Measurements from ENCODE around the gene MYH13. TPM values are rescaled to one million over a fixed set of nuclear protein-coding genes. Genes with fewer than 3 reads are reported as not detected.
A peak's percentile ranks its signal among the peaks of the same experiment; 100 is the strongest.

The MYH13 gene
- total RNA-seq, 1 donor from 2014 or later: not detected

DNA sequence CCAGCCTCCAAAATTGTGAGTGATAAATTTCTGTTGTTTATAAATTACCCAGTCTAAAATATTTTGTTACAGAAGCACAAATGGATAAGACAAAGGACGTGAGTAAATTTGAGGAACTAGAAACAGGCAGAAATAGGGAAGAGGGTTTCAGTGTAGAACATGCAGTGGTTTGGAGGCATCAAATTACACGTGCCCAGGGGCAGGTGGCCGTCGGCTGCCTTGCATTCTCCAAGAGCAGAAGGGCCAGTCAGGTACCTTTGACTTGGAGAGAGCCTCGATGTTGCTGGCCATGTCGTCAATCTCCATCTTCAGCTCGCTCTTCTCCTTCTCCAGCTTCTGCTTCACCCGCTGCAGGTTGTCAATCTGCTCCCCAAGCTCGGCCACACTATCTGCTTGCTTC lies 54.3 kb downstream of the MYH13 start:
- TF ChIP-seq, protein P1, sequence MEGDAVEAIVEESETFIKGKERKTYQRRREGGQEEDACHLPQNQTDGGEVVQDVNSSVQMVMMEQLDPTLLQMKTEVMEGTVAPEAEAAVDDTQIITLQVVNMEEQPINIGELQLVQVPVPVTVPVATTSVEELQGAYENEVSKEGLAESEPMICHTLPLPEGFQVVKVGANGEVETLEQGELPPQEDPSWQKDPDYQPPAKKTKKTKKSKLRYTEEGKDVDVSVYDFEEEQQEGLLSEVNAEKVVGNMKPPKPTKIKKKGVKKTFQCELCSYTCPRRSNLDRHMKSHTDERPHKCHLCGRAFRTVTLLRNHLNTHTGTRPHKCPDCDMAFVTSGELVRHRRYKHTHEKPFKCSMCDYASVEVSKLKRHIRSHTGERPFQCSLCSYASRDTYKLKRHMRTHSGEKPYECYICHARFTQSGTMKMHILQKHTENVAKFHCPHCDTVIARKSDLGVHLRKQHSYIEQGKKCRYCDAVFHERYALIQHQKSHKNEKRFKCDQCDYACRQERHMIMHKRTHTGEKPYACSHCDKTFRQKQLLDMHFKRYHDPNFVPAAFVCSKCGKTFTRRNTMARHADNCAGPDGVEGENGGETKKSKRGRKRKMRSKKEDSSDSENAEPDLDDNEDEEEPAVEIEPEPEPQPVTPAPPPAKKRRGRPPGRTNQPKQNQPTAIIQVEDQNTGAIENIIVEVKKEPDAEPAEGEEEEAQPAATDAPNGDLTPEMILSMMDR (conservative IDR thresholded peaks at IDR 0.05; ENCODE audit: low read depth, low read length): no peak
- H3K4me3 ChIP-seq (ENCODE audit: low read depth, low read length): no peak overlapping the region
- DNase-seq (ENCODE audit: low read depth): no peak

DNA sequence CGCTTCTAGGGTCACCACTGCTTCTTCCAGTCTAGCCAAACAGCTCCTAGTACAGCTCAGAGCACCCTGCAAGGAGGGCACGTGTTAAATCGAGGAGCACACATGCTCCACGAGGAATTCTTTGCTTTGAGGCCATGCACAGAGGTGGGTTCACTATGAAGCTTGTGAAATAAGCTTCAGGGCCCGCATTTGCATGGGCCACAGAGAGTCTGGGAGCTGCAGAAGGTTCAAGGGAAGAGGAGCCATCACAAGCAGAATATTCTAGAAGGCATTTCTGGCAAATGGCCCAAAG lies 55.3 kb downstream of the MYH13 start:
- no peak overlapping the region for H3K4me3 ChIP-seq (ENCODE audit: low read depth, low read length)
- TF ChIP-seq, protein P1 (conservative IDR thresholded peaks at IDR 0.05; ENCODE audit: low read depth, low read length): no peak
- no peak for DNase-seq (ENCODE audit: low read depth)

DNA sequence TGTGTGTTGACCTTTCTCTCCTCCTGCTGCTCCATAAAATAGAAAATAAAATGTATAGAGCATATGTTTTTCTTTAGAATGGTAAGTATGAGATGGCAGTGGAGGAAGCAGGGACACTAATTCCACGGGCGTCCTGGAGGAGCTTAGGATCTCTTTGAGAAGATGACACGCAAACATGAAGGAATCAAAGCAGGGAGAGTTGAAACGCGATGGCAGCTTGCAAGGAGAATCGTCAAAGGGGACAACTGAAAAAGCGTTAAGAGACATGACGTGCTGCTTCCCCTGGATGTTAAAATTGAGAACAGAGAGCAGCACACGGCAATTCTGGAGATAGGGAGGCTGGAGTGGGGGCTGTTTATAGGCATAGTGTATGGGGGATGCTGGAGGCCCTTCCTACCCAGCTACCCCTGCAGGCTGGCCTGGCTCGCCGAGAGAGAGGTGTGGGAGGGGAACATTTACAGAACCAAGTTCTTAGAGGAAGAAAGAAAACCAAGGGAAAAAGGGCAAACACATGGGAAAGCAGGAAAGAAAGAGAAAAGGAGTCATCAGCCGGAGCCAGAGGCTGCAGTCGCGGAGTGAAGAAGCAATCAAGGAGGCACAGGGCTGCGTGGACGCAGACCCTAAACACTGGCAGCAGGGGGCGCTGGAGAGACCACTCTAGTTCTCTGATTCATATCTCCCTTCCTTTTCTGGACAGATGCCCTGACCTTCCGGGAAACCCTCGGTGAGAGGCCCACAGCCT lies 55.8 kb downstream of the MYH13 start:
- no peak overlapping the region for H3K4me3 ChIP-seq (ENCODE audit: low read depth, low read length)
- no peak for DNase-seq (ENCODE audit: low read depth)
- TF ChIP-seq, protein P1 (conservative IDR thresholded peaks at IDR 0.05; ENCODE audit: low read depth, low read length): peak; percentile 62

DNA sequence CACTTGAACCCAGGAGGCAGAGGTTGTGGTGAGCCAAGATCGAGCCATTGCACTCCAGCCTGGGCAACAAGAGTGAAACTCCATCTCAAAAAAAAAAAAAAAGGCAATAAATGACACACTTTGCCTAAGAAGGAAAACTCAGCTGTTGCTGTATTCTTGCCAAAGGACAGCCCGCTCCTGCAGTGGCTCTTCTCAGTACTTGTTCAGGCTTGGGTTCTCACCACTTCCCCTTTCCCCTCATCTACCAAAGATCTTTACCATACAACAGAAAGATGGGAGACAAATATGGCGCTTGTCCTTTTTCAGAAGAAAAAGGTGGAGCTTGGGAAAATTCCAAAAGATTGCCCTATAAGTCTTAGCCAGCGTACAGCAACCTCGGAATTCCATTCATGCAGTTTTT lies 58.5 kb downstream of the MYH13 start:
- TF ChIP-seq, protein P1 (conservative IDR thresholded peaks at IDR 0.05; ENCODE audit: low read depth, low read length): no peak
- no peak for DNase-seq (ENCODE audit: low read depth)
- H3K4me3 ChIP-seq (ENCODE audit: low read depth, low read length): no peak overlapping the region

DNA sequence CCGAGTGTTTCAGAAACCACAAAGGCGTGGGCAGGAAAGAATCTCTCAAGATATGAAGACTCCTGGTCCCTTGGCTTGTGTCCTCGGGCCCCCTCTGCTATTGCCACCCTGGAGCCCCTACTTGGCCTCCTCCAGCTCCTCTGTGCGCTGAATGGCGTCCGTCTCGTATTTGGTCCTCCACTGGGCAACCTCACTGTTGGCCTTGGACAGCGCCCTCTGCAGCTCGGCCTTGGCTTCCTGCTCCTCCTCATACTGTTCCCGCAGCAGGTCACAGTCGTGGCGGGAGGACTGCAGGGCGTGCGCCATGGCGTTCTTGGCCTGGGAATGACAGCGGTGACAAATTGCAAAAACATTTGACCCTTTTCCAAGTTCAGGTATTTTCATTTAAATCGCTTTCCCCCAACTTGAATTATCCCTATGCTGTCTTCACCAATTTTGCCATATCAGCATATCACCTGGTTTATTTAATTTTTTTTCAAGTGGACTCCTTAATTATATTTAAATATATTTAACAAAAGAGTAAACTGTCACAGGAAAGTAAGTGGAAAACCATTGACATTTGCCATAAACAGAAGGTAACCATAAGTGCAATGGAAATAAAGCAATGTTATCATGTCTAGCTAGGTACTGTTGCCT lies 59.7 kb downstream of the MYH13 start:
- no peak for DNase-seq (ENCODE audit: low read depth)
- TF ChIP-seq, protein P1 (conservative IDR thresholded peaks at IDR 0.05; ENCODE audit: low read depth, low read length): no peak
- no peak overlapping the region for H3K4me3 ChIP-seq (ENCODE audit: low read depth, low read length)

DNA sequence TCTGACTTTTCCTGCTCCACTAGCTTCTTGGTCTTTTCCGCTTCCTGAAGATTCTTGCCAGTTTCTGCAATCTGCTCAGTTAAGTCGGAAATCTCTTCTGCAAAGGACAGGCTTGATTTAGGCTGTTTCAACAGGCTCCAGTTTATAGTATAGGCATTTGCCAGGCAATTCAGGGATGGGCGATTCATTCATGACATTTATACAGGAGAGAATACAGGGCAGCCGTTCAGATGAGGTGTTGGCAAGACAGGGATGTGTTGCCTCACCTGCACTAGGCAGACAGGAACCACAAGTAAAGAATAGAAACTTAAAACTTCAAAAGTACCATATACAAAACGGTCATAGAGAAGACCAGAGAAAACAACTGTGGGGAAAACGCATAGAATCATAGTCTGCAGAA lies 61.7 kb downstream of the MYH13 start:
- DNase-seq (ENCODE audit: low read depth): no peak
- TF ChIP-seq, protein P1 (conservative IDR thresholded peaks at IDR 0.05; ENCODE audit: low read depth, low read length): no peak
- no peak overlapping the region for H3K4me3 ChIP-seq (ENCODE audit: low read depth, low read length)

All from epithelial cell of proximal tubule (primary cell).